Transverse colon (tissue), 4 donors: ENCODE data around the gene TNFRSF19. TPM values are rescaled to one million over a fixed set of nuclear protein-coding genes. Genes with fewer than 3 reads are reported as not detected.

ENCODE experiments used
- DNase-seq: peaks from one replicate; pipeline ENCODE4 v3.0.0-alpha.2; 2019
- H3K27ac ChIP-seq, 4 donors: fragments of 200-600 bp; sonication (generic); 2 replicates each; pipeline ENCODE4 v1.5.1; 2016 to 2018; ENCODE audit warnings: inconsistent platforms in 4 of 4
- H3K27me3 ChIP-seq: fragments of 200-600 bp; sonication (generic); 2 replicates; pipeline ENCODE4 v1.5.1; 2017; ENCODE audit warnings: inconsistent platforms
- H3K36me3 ChIP-seq, 4 donors: fragments of 200-600 bp; sonication (generic); 2 replicates each; pipeline ENCODE4 v1.5.1; 2017 to 2019; ENCODE audit warnings: inconsistent platforms in 4 of 4
- H3K4me1 ChIP-seq, 4 donors: fragments of 200-600 bp; sonication (generic); 2 replicates each; pipeline ENCODE4 v1.5.1; 2017 to 2020; ENCODE audit warnings: inconsistent platforms in 4 of 4
- H3K4me3 ChIP-seq, 4 donors: fragments of 200-600 bp; sonication (generic); 1 replicate in 1 of 4; 2 replicates in 3 of 4; pipeline versions ENCODE4 v1.5.1 to v1.6.1; 2017 to 2019; ENCODE audit warnings: inconsistent platforms in 4 of 4
- H3K9me3 ChIP-seq, 2 donors: fragments of 200-600 bp; sonication (generic); 2 replicates each; pipeline ENCODE4 v1.5.1; 2017 to 2019; ENCODE audit warnings: inconsistent platforms in 2 of 2
- CTCF ChIP-seq, 5 experiments: fragments of 200-600 bp in 3 of 5; fragments of 450-650 bp in 2 of 5; sonication (generic) in 3 of 5; IDR thresholded peaks; 1 replicate in 2 of 5; 2 replicates in 3 of 5; pipeline ENCODE4 v1.5.1; 2016 to 2017; ENCODE audit warnings: antibody characterized with exemption in 5 of 5, inconsistent platforms in 3 of 5, mild to moderate bottlenecking in 2 of 5, moderate library complexity in 1 of 5
- EP300 ChIP-seq: sonication (generic); formaldehyde crosslinking; IDR thresholded peaks from one replicate; pipeline ENCODE4 v1.6.1; 2017; ENCODE audit warnings: antibody characterized with exemption, low read depth
- POLR2A ChIP-seq: fragments of 450-650 bp; IDR thresholded peaks from one replicate; pipeline ENCODE4 v1.6.1; 2016; ENCODE audit warnings: antibody characterized with exemption, mild to moderate bottlenecking, moderate library complexity
- POLR2AphosphoS5 ChIP-seq, 3 donors: sonication (generic); formaldehyde crosslinking; IDR thresholded peaks; one replicate each; pipeline ENCODE4 v1.6.1; 2016; ENCODE audit warnings: antibody characterized with exemption in 3 of 3
- WGBS, 2 donors: methylation state at CpG; one replicate each; pipeline ENCODE4 v1.1.5; 2018; ENCODE audit warnings: low coverage in 1 of 2; 5-methylcytosine and 5-hydroxymethylcytosine counted together
- in situ Hi-C, 4 donors: fragments of 200-750 bp; cut with MboI; loops; one replicate each; pipeline versions ENCODE4 v1.15.0 to v1.15.1; 2017; ENCODE audit warnings: low sequenced_read_pairs in 3 of 4, low pct_ligation_motif_present in 1 of 4, low pct_unique_long_range_greater_than_20kb in 1 of 4
- intact Hi-C: fragments of 100-400 bp; cut with DNase I; formaldehyde crosslinking; loops from one replicate; pipeline ENCODE4 v1.15.1; 2023; ENCODE audit warnings: low total_unique reads
- total RNA-seq, 4 donors: library from RNA; depleted of rRNA; stranded (reverse); fragments of >200 nt; gene quantifications; one replicate each; pipeline ENCODE4 v1.1.0, GENCODE V29; 2016

The TNFRSF19 gene
- total RNA-seq, 4 donors from 2014 or later, result 0.80 to 1.3 (median 0.96) TPM; not detected in 1

- WGBS, 2 donors, result 89 to 92% methylated on average over 3 of the region's 3 CpGs
- Histone ChIP-seq H3K27me3 (no peaks in the 10 kb centered on the region), H3K36me3 (no peaks in the 10 kb centered on the region), H3K4me3 (no peak overlapping the region), H3K27ac (no peak overlapping the region), H3K4me1 (no peaks in the 10 kb centered on the region), H3K9me3 (peaks cover 5 to 6% of the 10 kb centered on the region in 2 donors)
- no peak for TF ChIP-seq EP300
- TF ChIP-seq POLR2A, result no peak
- no peak for TF ChIP-seq POLR2AphosphoS5 (IDR thresholded peaks at IDR 0.05)
- no peak for TF ChIP-seq CTCF (IDR thresholded peaks at IDR 0.05)
- intact Hi-C loops (no loop called here), in situ Hi-C loops (no loop called here)
- no peak for DNase-seq
Measured at GRCh38 chr13:23686948-23687347, 116.7 kb downstream of the TNFRSF19 start.

- peaks cover 5 to 6% of the 10 kb centered on the region in 2 donors for H3K9me3 ChIP-seq
- no peak for DNase-seq
- no peaks in the 10 kb centered on the region for H3K36me3 ChIP-seq
- no peaks in the 10 kb centered on the region for H3K27me3 ChIP-seq
- TF ChIP-seq POLR2AphosphoS5 (IDR thresholded peaks at IDR 0.05) (no peak), CTCF (IDR thresholded peaks at IDR 0.05) (no peak), EP300 (no peak), POLR2A (no peak)
- no peak overlapping the region for H3K27ac ChIP-seq
- no peak overlapping the region for H3K4me3 ChIP-seq
- WGBS, 2 donors, result 81 to 82% methylated on average over 5 of the region's 5 CpGs
- H3K4me1 ChIP-seq, result no peaks in the 10 kb centered on the region
- in situ Hi-C loops (no loop called here), intact Hi-C loops (no loop called here)
Measured at GRCh38 chr13:23687614-23688013, 117.4 kb downstream of the TNFRSF19 start.

- Histone ChIP-seq H3K4me3 (no peak overlapping the region), H3K36me3 (no peaks in the 10 kb centered on the region), H3K27me3 (no peaks in the 10 kb centered on the region), H3K27ac (no peak overlapping the region), H3K4me1 (no peaks in the 10 kb centered on the region), H3K9me3 (peaks cover 5 to 6% of the 10 kb centered on the region in 2 donors)
- no peak for DNase-seq
- TF ChIP-seq POLR2AphosphoS5 (IDR thresholded peaks at IDR 0.05) (no peak), EP300 (no peak)
- intact Hi-C loops, result no loop called here
- WGBS, 2 donors, result 65 to 66% methylated on average over 3 of the region's 3 CpGs
- in situ Hi-C loops, result no loop called here
Measured at GRCh38 chr13:23688336-23688735, 118.1 kb downstream of the TNFRSF19 start.

GRCh38 chr13:23690668-23691067, 120.5 kb downstream of the TNFRSF19 start:
- Histone ChIP-seq H3K27ac (no peak overlapping the region), H3K36me3 (no peaks in the 10 kb centered on the region), H3K9me3 (no peaks in the 10 kb centered on the region), H3K4me1 (no peaks in the 10 kb centered on the region), H3K4me3 (no peak overlapping the region), H3K27me3 (no peaks in the 10 kb centered on the region)
- in situ Hi-C loops (no loop called here), intact Hi-C loops (no loop called here)
- no peak for DNase-seq
- TF ChIP-seq EP300, result no peak
- WGBS, 2 donors, result 17 to 100% methylated on average over 1 of the region's 3 CpGs

- Histone ChIP-seq H3K27me3 (no peaks in the 10 kb centered on the region), H3K9me3 (no peaks in the 10 kb centered on the region), H3K27ac (no peak overlapping the region), H3K36me3 (no peaks in the 10 kb centered on the region), H3K4me3 (no peak overlapping the region), H3K4me1 (no peaks in the 10 kb centered on the region)
- TF ChIP-seq POLR2AphosphoS5 (IDR thresholded peaks at IDR 0.05), result no peak
- TF ChIP-seq CTCF (IDR thresholded peaks at IDR 0.05), result no peak
- no peak for TF ChIP-seq POLR2A
- no peak for TF ChIP-seq EP300
- DNase-seq, result no peak
- intact Hi-C loops, result no loop called here
- in situ Hi-C loops, result no loop called here
- 66 to 82% methylated on average over 3 of the region's 3 CpGs for WGBS, 2 donors
Measured at GRCh38 chr13:23692816-23693215, 122.6 kb downstream of the TNFRSF19 start.
